H1 (cell line): ENCODE measurements around the gene PDIA3. TPM values are rescaled to one million over a fixed set of nuclear protein-coding genes. Genes with fewer than 3 reads are reported as not detected.
A peak's percentile ranks its signal among the peaks of the same experiment; 100 is the strongest.

Experiments used
- ASH2L ChIP-seq: fragments of 200-600, 300-600 bp; sonication (generic); IDR thresholded peaks from one replicate; pipeline ENCODE4 v1.7.1; 2017; ENCODE audit warnings: low read length
- BRCA1 ChIP-seq: IDR thresholded peaks from 2 replicates; pipeline ENCODE4 v1.6.1; 2012; ENCODE audit warnings: low read depth, low read length, improper control_type of control experiment
- CHD1 ChIP-seq: IDR thresholded peaks from 2 replicates; pipeline ENCODE4 v1.6.1; 2012; ENCODE audit warnings: low read depth, low read length, improper control_type of control experiment
- CHD7 ChIP-seq: fragments of 300-600 bp; sonication (generic); IDR thresholded peaks from 2 replicates; pipeline ENCODE4 v1.7.1; 2012; ENCODE audit warnings: low read length, moderate library complexity, mild to moderate bottlenecking, inconsistent platforms; ENCODE audit not compliant: insufficient replicate concordance
- EP300 ChIP-seq, 2 experiments: IDR thresholded peaks; 1 replicate in 1 of 2; 2 replicates in 1 of 2; pipeline ENCODE4 v1.6.1; 2011 to 2012; ENCODE audit warnings: low read depth in 2 of 2, low read length in 2 of 2, mild to moderate bottlenecking in 2 of 2, borderline replicate concordance in 1 of 2, inconsistent platforms in 1 of 2, moderate library complexity in 1 of 2
- NRF1 ChIP-seq: IDR thresholded peaks from 2 replicates; pipeline ENCODE4 v1.6.1; 2011; ENCODE audit warnings: mild to moderate bottlenecking, low read depth, low read length, improper control_type of control experiment
- RAD21 ChIP-seq, 2 experiments: IDR thresholded peaks in 1 of 2; conservative IDR thresholded peaks in 1 of 2; 2 replicates each; pipeline ENCODE4 v1.6.1; 2011; ENCODE audit warnings: low read depth in 2 of 2, low read length in 2 of 2, improper control_type of control experiment in 1 of 2, inconsistent platforms in 1 of 2, mild to moderate bottlenecking in 1 of 2, moderate library complexity in 1 of 2
- polyA plus RNA-seq, 7 experiments: library from polyadenylated mRNA; depleted of rRNA in 3 of 7; stranded (reverse) in 5 of 7; unstranded in 2 of 7; fragments of >200 nt in 5 of 7; fragments of 200-250 nt in 2 of 7; gene quantifications; 1 replicate in 5 of 7; 2 replicates in 1 of 7; 4 replicates in 1 of 7; pipeline versions ENCODE4 v1.2.1 to v1.2.3, GENCODE V29; 2011 to 2013; ENCODE audit warnings: missing spikeins in 2 of 7, mixed read lengths in 2 of 7
- total RNA-seq: library from RNA; stranded (reverse); fragmentation: NEBNext Ultra II Directional; extraction: Animal tissue kit (Norgen Biotek cat#: 25700); gene quantifications from 2 replicates; pipeline ENCODE4 v1.2.1, GENCODE V29; 2021
- TF ChIP-seq, protein P1 (sequence below): IDR thresholded peaks from 2 replicates; pipeline ENCODE4 v1.6.1; 2011; ENCODE audit warnings: low read length, improper control_type of control experiment

Gene PDIA3
- total and polyA plus RNA-seq, 2 of the 8 experiments (the other 6 are each of a cell fraction or from before 2014, with no cell fraction given), result 90.4 to 655 TPM

- no peak for TF ChIP-seq CHD7
- TF ChIP-seq EP300 (IDR thresholded peaks at IDR 0.05; ENCODE audit: borderline replicate concordance in 1 of 2, low read depth in 2 of 2, low read length in 2 of 2), result no peak
- TF ChIP-seq ASH2L, result peak; percentile 38
- TF ChIP-seq BRCA1, result no peak
- TF ChIP-seq, protein P1, sequence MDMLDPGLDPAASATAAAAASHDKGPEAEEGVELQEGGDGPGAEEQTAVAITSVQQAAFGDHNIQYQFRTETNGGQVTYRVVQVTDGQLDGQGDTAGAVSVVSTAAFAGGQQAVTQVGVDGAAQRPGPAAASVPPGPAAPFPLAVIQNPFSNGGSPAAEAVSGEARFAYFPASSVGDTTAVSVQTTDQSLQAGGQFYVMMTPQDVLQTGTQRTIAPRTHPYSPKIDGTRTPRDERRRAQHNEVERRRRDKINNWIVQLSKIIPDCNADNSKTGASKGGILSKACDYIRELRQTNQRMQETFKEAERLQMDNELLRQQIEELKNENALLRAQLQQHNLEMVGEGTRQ, result peak; percentile 99
- no peak for TF ChIP-seq RAD21 (IDR thresholded peaks at IDR 0.05 in 1 of 2, conservative IDR thresholded peaks at IDR 0.05 in 1 of 2; ENCODE audit: low read depth in 2 of 2, low read length in 2 of 2)
- TF ChIP-seq NRF1, result no peak
- no peak for TF ChIP-seq CHD1
Observed at GRCh38 chr15:43791993-43792760, 45.9 kb downstream of the PDIA3 start, which contains the start of gene SERF2 (continued).
